Epithelial cell of esophagus (primary cell): ENCODE data around the gene RUFY1.

ENCODE experiments used
- DNase-seq: peaks from one replicate; pipeline ENCODE4 v3.0.0; 2010; ENCODE audit warnings: low read depth
- H3K4me3 ChIP-seq: 2 replicates; pipeline ENCODE4 v1.5.1; 2011; ENCODE audit warnings: mild to moderate bottlenecking, low read length, control low read depth
- CTCF ChIP-seq: IDR thresholded peaks from 2 replicates; pipeline ENCODE4 v1.5.1; 2011; ENCODE audit warnings: low read depth, mild to moderate bottlenecking, low read length, control low read depth, inconsistent platforms; ENCODE audit not compliant: insufficient read depth; ENCODE audit errors: missing control alignments

RUFY1 gene

GRCh38 chr5:179599100-179599499 lies 48.7 kb downstream of the RUFY1 start:
- no peak for TF ChIP-seq CTCF
- no peak for DNase-seq
- no peak overlapping the region for H3K4me3 ChIP-seq

- TF ChIP-seq CTCF, result no peak
- H3K4me3 ChIP-seq, result no peak overlapping the region
- no peak for DNase-seq
These were observed 49.2 kb downstream of the RUFY1 start for GRCh38 chr5:179599566-179599965.

GRCh38 chr5:179599973-179600372 lies 49.6 kb downstream of the RUFY1 start:
- TF ChIP-seq CTCF, result no peak
- H3K4me3 ChIP-seq, result no peak overlapping the region
- no peak for DNase-seq

GRCh38 chr5:179601871-179602625 lies 51.7 kb downstream of the RUFY1 start:
- no peak for DNase-seq
- TF ChIP-seq CTCF, result no peak
- H3K4me3 ChIP-seq, result no peak overlapping the region

- no peak for TF ChIP-seq CTCF
- DNase-seq, result no peak
- no peak overlapping the region for H3K4me3 ChIP-seq
These were observed 53.0 kb downstream of the RUFY1 start for GRCh38 chr5:179603308-179603707.

- DNase-seq, result peak; percentile 43
- no peak overlapping the region for H3K4me3 ChIP-seq
- no peak for TF ChIP-seq CTCF
These were observed 54.9 kb downstream of the RUFY1 start for GRCh38 chr5:179605026-179605833.
